NT2/D1 (cell line): ENCODE results near the gene CMPK2.
"Not testable (repeated sequence)": the region's sequence is repeated elsewhere in the genome, so short reads cannot be mapped to it uniquely, and the experiment has no call there.

Experiments
- SUZ12 ChIP-seq: IDR thresholded peaks from 2 replicates; pipeline ENCODE4 v1.6.1; 2011; ENCODE audit not compliant: insufficient read length, insufficient read depth; ENCODE audit errors: extremely low read depth
- YY1 ChIP-seq: IDR thresholded peaks from 2 replicates; pipeline ENCODE4 v1.6.1; 2011; ENCODE audit not compliant: insufficient read length, insufficient read depth

DNA sequence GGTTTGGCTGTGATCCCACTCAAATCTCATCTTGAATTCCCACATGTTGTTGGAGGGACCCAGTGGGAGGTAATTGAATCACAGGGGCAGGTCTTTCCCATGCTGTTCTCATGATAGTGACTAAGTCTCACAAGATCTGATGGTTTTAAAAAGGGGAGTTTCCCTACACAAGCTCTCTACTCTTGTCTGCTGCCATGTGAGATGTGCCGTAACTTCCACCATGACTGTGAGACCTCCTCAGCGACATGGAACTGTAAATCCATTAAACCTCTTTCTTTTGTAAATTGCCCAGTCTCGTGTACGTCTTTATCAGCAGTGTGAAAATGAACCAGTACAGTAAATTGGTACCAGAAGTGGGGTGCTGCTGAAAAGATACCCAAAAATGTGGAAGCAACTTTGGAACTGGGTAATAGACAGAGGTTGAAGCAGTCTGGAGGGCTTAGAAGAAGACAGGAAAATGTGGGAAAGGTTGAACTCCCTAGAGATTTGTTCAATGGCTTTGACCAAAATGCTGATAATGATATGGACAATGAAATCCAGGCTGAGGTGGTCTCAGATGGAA lies 7.2 kb downstream of the CMPK2 start:
- TF ChIP-seq YY1, SUZ12: not testable (repeated sequence)
